Globus pallidus (tissue), 1 donor: ENCODE measurements around the gene CELF1.

Experiments
- DNase-seq: peaks from one replicate; pipeline ENCODE4 v3.0.0-alpha.2; 2015; ENCODE audit warnings: low spot score

The CELF1 gene

DNA sequence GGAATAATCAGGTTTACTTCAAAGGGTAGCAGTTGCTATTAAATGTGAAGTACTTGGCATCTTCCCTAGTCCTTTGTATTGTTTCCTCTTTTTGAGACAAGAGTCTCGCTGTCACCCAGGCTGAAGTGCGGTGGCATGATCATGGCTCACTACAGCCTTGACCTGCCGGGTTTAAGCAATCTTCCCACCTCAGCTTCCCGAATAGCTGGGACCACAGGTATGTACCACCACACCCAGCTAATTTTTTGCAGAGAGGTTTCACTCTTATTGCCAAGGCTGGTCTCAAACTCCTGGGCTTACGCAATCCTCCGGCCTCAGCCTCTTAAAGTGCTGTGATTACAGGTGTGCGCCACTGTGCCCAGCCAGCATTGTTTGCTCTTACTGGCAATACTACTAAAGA is 67.8 kb downstream of the CELF1 start:
- DNase-seq, result no peak

DNA sequence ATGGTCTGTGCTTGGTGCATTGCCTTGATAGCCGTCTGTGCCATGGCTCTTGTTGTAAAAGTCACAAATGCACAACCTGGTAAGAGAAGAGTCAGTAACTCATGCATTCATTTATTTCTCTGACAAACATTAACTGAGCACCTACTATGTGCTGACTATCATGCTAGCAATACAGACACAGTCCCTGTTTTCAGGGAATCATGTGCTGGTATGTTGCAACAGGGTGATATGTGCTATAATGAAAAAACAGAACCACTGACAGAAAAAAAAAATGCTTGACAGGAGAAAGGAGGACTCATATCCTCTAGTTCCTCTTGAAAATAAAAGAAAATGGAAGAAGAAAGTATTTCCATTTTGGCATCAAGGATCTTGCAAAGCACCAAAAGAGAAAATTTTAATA is 69.5 kb downstream of the CELF1 start:
- DNase-seq, result no peak

DNA sequence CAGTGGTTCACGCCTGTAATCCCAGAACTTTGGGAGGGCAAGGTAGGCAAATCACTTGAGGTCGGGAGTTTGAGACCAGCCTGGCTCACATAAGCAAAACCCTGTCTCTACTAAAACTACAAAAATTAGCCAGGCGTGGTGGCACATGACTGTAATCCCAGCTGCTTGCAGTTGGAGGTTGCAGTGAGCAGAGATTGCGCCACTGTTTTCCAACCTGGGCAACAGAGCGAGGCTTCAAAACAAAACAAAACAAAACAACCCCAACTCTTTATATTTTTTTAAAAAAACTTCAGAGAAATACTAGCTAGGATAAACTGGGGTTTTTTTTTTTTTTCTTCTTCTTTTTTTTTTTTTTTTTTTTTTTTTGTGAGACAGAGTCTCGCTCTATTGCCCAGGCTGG is 72.2 kb downstream of the CELF1 start:
- no peak for DNase-seq

DNA sequence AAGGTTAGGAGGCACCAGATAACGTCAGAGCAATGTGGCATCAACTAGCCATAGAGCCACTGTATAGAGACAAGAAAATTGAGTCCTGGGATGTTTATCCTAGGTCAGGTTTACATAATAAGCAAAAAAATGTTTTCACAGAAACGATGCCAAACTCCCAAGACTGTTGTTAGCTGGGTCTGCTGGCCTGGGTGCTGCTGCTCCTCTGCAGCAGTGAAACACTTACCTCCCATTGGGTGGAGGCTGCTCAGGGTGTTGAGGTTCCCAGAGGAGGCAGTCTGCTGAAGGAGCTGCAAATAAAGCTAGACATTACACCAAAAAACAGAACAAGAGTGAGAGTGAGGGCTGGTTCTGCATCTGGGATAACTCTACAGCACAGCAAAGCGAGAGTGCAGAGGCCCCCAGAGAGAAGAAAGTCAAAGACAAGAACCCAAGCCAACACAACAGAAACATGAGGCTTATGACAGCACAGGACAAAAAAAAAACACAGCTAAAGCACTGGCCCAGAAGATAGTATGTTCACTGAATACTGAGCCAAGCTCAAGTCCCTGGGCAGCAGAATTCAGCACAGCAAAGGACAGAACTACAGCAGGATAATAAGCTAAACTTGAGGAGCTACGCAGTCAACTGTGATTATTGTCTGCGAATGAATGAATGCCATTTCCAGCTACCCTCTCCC is 74.1 kb downstream of the CELF1 start:
- no peak for DNase-seq

DNA sequence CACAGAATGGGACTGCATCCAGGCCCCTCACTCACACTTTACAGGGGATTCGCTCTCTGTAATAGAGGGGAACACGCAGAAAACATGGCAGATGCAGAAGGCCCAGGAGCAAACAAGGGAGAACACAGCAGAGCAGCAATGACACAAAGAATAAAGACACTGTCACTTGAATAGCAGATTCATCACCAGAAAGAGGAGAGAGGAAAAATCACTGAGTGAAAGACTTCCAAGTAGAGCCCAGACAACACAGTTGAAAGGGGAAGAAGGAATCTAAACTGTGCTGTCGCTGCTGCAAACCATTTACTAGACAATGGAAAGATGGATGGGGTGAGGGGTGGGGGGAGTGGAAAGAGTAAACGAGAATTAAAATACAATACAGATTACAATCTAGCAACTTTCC is 75.2 kb downstream of the CELF1 start:
- peak; percentile 31 for DNase-seq

DNA sequence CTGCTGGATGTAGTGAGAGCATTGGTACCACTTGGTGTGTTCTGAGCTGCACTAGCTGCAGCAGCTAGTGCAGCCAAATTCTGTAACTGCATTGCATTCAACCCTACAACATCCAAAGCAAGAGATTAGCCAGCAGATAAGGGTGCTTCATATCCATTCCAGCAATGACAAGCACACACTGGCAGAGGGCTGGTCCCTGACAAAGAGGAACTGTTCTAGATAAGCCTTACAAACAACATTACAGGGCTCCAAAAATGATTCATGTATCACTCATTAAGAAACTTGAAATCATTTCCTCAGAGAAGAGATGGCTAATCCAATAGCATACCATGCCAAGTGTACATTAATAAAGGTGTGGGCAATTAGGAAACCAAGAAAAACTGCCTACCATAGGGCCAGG is 75.6 kb downstream of the CELF1 start:
- peak; percentile 24 for DNase-seq

DNA sequence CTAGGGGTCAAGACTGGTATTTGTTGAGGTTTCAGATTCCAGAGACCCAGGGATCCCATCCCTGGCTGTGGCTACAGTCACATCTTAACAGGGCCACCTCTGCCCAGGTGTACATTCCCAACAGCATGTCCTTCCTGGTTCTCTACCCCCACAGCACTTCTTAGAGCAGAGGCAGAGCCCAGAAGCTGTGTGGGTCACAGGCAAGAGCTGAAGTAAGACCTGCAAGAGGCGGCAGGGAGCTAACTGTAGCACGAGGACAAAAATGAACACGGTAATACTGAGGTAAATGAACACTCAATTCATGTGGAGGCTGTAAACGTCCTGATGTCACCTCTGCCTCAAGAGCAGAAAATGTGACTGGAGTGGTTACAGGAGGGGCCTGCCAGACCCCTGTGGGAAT is 82.3 kb downstream of the CELF1 start:
- no peak for DNase-seq

DNA sequence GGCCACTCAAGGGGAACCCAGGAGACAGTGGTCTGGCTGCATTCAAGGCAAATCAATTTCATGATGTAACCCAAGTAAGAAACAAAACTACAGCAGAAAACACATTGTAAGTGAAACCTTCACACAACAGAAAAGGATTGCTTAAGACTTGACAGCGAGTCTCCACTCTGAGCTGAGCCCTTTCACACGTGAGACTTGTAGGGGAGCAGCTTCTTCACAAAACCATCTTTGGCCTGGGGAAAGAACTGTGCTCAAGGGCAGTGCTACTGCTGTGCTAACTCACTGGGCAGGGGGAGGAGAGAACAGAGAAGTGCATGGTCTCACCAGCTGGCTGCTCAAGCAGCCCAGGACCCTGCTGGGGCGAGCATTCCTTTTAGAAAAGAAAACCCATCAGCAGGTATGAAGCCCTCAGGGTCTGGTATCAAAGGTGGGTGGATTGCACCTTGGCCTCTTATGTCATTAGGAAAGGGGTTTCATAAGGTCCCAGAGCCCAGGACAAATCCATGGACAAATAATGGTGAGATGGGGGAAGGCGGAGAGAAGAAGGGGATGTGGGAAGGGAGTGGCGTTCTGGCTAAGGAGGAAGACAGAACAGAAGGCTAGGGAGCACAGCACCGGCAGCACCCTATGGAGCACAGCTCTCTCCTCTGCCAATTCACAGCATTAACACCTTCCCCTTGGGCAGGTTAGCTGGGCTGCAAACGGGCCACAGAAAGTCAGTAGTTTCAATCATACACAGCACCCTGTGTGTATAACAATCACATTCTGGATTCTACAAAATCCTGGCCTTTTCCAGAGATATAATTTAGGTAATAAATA is 83.4 kb downstream of the CELF1 start:
- no peak for DNase-seq

DNA sequence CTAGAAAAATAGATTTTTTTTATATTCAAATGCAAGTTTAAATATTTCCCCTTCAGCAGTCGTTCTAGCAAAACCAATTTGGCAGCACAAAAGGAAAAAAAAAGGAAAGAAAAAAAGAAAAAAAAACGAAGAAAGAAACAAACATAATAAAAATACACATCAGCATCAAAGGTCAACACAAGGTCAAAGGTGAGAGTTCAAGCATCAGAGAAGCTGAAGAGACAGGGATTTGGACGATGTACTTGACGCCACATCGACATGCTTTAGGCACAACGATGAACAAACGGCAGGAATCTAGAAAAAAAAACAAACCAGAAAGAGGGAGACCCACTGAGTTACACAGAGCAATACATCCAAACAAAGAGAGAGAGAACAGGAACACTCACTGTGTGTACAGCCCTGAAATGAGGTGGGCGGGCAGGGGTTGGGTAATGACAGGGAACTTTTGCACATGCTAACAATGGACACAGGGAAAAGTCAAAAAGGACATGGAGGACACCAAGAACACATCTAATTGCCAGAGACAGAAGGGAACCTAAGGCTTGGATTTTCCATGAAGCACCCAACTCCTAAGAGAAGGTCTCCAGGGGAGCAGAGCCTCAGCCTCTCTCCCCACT is 84.2 kb downstream of the CELF1 start:
- no peak for DNase-seq

DNA sequence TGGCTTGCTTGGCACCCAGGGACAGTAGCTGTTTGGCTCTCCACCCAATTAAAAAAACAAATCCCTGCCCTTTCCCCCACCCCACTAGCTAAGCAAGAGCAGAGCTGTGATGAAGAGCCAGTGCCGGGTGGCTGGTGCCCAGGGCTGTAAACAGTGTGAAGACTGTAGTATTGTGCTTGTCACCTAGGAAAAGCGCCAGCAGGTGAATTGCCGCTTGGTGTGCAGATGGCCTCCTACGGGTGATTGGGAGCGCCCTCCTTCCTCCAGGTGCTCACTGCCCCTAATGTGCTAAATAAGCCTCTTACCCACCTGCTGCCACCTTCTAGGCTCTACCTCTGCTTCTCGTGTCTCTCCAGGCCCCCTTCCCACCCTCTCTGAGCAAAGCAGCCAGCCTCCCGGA is 85.6 kb downstream of the CELF1 start:
- no peak for DNase-seq

DNA sequence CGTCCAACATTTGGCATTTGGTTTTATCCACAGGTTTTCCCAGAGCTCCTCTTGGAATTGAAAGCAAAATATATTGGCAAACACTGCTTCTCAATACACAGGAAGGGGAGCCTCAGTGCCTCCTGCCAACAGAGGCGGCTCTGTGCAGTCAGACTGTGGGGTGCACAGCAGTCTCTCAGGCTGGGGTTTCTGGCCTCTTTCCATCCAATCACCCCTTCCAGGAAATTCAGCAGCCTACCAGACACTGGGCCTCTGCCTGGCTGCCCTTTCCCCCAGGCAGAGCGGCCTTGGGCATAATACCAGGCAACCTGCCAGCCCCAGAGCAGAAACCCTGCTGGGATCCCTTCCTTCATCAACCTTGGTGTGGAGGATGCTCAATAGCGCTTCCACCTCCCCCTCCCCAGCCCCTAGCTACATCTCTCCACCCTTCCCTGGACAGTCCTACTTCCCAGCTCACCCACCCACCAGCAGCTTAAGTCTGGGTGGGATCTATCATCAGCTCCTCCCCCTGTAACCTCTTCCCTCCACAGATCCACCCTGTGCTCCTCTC is 86.2 kb downstream of the CELF1 start:
- peak; percentile 84 for DNase-seq

DNA sequence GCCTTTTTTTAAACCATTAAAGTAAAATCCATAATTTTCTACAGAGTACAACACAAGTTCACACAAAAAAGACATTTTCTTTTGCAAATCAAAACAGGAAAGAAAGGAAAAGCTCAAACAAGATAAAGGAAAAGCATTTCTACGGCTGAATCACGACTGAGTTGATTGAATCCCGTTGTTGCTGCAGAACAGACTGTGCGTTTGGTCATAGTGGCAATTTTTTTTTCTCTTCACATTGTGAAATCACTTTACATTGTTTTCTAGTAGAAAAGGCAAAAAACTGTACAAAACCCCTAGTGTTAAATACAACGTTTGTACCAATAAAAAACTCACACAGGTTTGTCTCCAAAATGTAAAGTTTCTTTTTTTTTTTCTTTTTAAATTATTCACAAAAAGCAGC is 86.7 kb downstream of the CELF1 start:
- no peak for DNase-seq

DNA sequence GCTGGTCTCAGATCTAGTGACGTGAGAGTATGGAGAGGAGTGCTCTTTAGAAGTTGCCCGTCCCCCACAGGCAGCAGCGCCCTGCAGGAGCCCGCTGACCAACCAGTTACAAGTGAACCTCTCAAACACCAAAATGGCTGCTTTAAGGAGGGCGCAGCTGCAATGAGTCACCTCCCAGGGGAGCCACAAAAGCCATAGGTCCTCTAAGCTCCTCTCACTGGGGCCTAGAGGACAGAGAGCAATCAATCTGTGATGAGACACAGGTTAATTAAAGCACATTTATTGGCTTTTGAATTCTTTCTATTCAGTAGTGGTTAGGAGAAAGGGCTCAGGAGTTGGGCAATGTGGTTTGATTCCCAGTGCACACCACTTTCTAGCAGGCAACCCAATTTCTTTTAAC is 88.4 kb downstream of the CELF1 start:
- no peak for DNase-seq

DNA sequence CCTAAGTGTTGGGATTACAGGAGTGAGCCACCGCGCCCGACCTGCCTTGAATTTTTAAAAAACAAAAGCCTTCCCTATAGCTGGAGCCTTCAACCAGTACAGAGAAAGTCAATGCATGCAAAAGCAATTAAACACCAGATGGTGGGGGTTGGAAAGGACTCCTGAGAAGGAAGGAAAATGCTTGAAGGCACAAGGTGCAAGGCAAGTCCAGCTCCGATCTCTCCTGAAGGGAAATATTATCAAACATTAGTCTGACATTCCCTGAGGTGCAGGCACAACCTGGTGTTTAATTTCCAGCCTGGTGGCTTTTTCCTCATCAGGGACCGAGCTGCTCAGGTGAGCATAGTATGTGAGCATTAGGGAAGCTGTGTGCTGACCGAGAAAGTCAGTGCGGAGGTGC is 91.1 kb downstream of the CELF1 start:
- DNase-seq, result no peak

DNA sequence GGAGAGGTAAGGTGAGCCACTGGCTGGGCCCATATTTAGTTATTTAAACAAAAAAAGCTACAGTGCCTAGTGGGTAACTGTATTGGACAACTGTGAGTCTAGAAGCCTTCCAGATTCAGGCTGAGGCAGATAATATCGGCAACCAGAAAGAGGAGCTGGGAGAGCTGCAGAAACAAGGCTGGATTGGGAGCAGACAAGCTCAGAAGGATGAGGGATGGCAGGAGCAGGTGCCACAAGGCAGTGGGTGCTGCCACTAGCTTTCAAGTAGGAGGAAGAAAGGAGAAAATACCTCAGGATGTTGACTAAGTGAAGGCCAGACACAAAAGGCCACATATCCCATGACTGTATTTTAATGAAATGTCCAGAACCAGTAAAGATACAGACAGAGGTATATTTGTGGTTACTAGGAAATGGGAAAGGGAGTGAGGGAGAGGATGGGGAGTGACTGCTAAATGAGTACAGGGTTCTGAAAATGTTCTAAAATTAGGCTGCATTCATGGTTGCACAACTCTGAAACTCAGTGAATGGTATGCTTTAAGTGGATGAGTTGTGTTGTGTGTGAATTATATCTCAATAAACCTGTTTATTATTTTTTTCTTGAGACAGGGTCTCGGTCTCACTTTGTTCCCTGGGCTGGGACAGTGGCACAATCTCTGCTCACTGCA is 92.2 kb downstream of the CELF1 start:
- no peak for DNase-seq

DNA sequence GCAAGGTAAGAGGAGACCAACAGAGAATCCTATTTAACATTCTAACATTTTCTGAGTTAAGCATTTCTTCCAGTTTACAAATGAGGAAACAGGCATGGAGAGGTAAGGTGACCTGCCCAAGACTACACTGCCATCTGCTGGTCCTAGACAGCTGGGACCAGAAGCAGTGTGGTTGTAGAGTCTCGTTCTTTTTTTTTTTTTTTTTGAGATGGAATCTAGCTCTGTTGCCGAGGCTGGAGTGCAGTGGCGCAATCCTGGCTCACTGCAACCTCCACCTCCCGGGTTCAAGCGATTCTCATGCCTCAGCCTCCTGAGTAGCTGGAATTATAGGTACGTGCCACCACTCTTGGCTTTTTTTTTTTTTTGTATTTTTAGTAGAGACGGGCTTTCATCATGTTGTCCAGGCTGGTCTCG is 98.7 kb downstream of the CELF1 start:
- DNase-seq, result peak; percentile 67

DNA sequence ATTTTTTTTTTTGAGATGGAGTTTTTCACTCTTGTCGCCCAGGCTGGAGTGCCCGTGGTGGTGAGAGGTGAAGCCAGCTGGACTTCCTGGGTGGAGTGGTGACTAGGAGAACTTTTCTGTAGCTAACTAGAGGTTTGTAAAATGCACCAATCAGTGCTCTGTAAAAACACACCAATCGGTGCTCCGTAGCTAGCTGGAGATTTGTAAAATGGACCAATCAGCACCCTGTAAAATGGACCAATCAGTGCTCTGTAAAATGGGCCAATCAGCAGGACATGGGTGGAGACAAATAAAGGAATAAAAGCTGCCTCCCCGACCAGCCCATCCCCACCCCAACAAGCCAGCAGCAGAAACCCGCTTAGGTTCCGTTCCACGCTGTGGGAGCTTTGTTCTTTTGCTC is 99.6 kb downstream of the CELF1 start:
- DNase-seq, result no peak

DNA sequence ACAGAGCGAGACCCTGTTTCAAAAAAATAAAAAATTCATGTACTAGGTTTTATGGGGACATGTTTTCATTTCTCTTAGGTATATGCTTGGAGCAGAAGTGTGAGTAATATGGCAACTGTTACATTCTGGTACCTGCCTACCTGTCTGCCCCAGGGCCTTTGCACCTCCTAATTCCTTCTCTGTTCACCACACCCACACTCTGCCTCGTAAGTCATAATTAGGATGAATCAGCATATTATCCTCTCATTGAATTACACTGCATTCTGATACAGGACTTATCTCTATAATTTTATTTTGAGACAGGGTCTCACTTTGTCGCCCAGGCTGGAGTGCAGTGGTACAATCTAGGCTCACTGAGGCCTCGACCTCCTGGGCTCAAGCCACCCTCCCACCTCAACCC is 100.9 kb downstream of the CELF1 start:
- DNase-seq, result no peak

DNA sequence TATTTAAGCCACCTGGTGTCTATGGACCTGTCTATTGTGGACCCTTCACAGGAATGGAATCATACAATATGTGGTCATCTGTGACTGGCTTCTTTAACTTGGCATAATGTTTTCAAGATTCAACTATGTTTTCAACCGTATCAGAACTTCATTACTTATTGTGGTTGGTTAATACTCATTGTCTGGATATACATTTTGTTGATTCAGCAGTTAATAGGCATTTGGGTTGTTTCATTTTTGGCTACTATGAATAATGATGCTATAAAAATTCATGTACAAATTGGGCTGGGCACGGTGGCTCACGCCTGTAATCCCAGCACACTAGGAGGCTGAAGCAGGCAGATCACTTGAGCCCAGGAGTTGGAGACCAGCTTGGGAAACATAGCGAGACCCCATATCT is 101.5 kb downstream of the CELF1 start:
- DNase-seq, result no peak

DNA sequence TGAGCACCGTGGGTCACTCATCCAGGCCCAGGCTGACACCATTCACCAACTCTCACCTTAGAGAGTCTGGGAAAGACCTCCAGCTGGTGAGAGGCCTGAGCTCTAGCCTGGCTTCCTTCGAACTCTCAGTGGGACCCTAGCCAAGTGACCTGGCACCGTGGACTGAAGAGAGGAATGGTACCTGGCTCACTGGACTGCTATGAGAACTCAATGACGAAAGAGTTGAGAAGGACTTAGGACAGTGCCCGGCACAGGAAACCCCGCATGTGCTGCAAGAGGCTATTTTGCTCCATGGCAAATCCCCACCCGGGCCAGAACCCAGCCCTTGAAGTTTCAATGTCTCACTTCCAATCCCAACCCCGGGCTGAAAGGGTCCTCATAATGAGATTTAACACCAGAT is 103.4 kb downstream of the CELF1 start:
- DNase-seq, result no peak

DNA sequence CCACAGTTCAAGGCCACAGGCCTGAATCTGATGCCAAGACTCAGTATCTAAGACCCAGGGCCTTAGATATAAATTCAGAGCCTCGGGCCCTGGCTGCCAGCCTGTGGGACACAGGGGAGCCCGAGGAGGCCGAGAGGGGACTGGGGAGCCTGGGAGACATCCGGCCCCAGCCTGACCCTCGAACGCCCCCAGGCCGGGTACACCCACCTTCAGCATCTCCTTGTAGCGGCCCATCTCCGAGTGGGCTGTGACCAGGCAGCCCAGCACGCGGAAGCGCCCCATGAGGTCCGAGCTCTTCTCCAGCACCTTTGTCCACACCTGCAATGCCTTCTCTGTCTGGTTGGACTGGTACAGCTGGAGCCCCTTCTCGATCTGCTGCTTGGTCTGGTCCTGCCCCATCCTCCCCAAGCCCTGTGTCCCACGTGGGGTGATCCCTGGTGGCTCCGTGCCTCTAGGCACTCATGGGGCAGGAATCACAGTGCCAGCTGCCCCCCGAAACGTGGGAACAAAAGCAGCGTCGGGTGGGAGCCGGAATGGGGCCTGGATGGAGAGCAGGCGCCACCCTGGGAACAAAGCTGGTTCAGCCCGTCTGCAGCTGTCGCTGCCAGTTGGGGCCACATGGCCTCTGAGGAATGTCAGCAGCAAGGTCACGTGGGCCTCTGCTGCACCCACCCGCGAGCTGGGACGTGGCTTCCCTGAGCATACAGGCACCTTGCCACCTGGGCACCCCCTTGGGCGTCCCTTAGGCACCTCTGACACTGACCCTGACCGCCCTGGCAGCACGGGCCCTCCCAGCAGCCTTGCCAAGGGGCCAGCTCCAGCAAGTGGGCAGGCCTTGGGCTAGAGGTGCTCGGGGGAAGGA is 104.1 kb downstream of the CELF1 start, which contains the start of gene RAPSN:
Gene RAPSN (minus strand): TSS at position 571 of the 862 bp plus-strand sequence. CDS start 172 bp downstream, at position 399.
- no peak for DNase-seq
